ENCODE measurements around the gene SH3BP2.

Gene SH3BP2

DNA sequence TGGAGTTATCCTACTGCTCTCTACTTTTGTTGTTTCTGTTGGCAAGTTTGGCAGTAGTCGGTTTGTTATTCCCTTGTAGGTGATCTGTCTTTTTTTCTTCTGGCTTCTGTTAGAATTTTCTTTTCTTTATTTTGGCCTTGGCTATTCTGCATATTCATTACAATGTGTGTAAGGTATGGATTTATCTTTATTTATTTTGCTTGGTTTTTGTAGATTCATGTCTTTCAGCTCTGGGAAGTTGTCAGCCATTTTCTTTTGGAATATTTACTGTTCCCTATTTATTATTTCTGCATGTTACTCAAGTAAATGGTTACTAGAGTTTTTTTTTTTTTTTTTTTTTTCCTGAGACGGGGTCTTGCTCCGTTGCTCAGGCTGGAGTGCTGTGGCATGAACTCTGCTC, 63.4 kb downstream of the SH3BP2 start:
- no peak for DNase-seq (ENCODE audit: low read depth in 3 of 3)

GRCh38 chr4:2857349-2857927, 64.6 kb downstream of the SH3BP2 start:
- no peak for DNase-seq (ENCODE audit: low read depth in 3 of 3)

DNA sequence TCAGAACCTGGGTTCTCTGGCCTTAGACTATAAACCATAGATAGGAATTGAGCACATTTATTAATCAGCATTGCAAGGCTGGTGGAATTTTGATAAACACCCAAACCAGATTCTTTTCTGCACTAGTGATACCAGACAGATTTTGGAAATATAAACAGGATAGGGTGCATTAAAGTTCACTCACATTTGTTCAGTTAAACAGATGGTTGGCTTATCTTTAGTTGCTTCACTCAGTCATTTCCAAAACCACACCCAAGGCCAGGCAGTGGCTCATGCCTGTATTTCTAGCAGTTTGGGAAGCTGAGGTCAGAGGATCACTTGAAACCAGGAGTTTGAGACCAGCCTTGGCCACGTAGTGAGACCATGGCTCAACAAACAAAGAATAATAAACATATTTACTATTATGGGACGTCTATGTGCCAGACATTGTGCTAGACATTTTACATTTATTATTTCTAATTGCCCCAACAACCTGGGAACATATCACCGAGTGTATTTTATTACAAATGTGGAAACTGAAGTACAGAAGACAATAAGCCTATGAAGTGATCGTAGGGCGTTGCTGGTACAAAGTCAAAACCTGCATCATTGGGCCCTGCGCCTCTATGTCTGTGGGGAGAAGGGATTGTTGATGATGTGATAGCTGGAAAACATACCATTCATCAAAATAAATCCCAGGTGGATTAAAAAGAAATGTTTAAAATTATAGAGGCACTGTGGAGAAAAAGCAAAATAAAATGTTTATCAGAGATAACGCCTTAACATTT, 65.7 kb downstream of the SH3BP2 start:
- no peak for DNase-seq (ENCODE audit: low read depth in 3 of 3)

- no peak for DNase-seq (ENCODE audit: low read depth in 3 of 3)
These were observed 66.6 kb downstream of the SH3BP2 start for GRCh38 chr4:2859514-2859913.

DNA sequence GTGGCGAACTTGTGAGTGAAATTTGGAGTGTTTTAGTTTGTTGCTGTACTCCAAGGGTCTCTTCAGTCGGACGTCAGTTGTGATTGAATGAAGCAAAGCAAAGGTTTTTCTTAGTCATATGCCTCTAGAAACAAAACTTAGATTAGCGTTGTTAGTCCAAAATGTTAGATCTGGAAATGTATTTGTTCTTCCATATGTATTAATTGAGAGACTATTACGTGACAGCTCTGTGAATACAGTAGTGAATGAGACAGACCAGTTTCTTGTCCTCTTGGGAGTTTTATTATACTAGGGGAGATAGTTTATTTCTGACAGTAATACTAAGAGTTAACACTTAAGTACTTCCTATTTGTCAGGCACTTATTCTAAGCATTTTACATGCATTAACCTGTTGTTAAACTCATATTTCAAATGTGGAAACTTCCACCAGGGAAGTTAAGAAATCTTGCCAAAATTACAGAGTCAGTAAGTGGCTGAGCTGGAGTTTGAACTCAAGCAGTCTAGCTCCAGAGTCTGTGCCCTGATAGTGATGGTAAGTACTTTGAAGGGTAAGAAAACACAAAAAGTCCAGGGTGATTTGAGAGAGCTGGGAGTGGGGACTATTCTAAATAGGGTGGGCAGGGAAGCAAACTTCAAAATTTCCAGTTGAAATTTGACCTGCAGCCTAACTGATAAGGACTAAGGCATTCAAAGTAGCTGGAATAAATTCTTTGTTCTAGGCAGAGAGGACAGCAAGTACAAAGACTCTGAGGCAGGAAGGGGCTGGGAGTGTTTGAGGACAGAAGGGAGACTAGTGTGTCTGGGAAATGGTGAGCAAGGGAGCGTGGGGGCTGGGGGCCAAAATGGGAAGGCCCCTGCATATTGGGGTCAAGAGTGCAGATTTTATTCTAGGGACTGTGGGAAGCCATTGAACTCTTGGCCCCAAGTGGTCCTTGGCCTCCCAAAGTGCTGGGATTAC, 67.8 kb downstream of the SH3BP2 start:
- DNase-seq (ENCODE audit: low read depth in 3 of 3) = no peak

DNA sequence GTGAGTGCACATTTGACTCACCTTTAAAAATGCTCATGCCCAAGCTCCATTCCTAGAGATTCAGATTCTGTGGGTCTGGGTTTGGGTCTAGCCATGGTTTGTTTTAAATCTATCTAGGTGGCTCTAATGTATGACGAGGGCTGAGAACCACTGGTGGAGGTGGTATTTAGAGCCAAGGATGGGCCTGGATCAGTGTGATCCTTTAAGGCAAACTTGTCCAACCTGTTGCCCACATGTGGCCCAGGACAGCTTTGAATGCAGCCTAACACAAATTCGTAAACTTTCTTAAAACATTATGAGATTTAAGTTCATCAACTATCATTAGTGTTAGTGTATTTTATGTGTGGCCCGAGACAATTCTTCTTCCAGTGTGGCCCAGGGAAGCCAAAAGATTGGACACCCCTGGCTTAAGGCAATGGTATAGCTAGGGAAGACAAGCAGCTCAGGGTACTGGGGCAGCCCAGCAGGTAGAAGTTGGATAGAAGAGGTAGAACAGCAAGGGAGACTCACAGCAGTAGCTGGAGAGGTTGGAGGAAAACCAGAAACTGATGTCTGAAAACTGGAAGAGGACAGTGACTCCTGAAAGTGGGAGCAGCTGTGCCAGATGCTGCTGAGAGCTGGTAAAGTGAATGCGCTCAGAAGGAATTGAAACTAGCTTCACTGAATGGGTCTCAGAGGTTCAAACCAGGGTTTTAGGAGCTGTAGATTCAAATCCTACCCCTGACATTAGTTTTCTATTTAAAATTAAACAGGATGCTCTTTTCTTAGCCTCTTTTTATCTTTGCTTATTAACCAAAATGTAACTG, 68.9 kb downstream of the SH3BP2 start:
- DNase-seq (ENCODE audit: low read depth in 3 of 3) = no peak

- no peak for DNase-seq (ENCODE audit: low read depth in 3 of 3)
These were observed 69.6 kb downstream of the SH3BP2 start for GRCh38 chr4:2862528-2862927.

DNA sequence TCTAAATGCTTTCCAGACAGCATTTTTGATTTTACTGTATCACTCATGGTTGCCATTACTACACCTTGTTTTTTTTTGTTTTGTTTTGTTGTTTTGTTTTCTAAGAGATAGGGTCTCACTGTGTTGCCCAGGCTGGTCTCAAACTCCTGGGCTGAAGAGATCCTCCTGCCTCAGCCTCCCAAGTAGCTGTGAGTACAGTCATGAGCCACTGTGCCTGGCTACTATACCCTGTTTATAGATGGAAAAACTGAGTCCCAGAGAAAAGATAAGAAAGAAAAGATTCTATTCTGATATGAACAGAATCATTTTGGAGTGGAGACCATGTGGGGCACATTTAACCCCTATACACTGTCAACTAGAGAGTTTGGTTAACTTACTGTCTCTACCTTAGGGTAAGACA, 70.8 kb downstream of the SH3BP2 start:
- DNase-seq (ENCODE audit: low read depth in 3 of 3) = no peak

DNA sequence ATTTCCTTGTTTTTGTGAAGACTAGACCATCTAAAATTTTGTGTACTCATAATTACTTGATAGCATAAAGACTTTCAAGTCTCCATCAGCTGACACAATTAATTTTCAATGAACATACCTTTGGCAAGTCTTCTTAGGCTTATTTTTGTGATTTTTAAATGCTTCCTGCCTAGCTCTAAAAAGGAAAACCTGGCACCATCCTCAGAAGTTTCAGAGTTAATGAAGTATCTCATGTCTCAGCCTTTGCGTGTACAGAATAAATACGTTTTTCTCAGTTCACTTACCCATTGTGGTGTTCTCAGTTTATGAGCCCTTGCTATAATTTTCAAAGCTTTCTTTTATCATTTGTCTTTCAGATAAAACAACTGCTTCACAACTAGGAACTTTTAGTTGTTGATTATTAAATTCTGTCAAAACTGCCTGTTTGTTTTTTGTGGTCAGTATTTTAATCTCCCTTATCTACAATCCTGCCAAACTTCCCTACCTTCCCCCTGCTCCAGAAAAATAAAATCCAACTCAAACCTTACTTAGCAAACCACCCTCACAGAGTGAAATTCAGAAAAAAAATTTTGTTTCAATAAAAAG, 72.4 kb downstream of the SH3BP2 start:
- DNase-seq (ENCODE audit: low read depth in 3 of 3) = no peak

- no peak for DNase-seq (ENCODE audit: low read depth in 3 of 3)
These were observed 73.4 kb downstream of the SH3BP2 start for GRCh38 chr4:2866160-2866861.

GRCh38 chr4:2866891-2867290, 74.0 kb downstream of the SH3BP2 start:
- DNase-seq (ENCODE audit: low read depth in 3 of 3) = no peak

GRCh38 chr4:2867758-2868491, 75.0 kb downstream of the SH3BP2 start:
- DNase-seq (ENCODE audit: low read depth in 3 of 3) = no peak

GRCh38 chr4:2868877-2869487, 76.1 kb downstream of the SH3BP2 start:
- no peak for DNase-seq (ENCODE audit: low read depth in 3 of 3)

- no peak for DNase-seq (ENCODE audit: low read depth in 3 of 3)
These were observed 76.8 kb downstream of the SH3BP2 start for GRCh38 chr4:2869659-2870058.

- no peak for DNase-seq (ENCODE audit: low read depth in 3 of 3)
These were observed 77.2 kb downstream of the SH3BP2 start for GRCh38 chr4:2870082-2870481.

DNA sequence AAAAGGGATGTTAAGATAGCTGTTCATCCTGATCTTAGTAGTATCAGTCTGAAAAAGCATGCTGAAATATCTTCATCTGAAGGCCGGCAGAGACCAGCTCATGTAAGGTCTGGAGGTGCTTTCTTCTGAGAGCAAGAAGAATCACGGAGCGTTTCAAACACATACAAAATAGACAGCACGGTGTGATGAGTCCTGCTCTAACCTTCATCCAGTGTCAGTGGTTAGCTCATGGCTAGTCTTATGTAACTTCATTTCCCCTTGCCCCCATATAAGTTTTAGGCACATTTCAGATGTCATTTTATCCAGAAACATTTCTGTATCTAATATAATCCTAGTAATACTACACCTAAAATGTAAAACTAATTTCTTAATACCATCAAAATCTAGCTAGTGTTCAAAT, 78.6 kb downstream of the SH3BP2 start:
- DNase-seq (ENCODE audit: low read depth in 3 of 3) = no peak

GRCh38 chr4:2871911-2872310, 79.0 kb downstream of the SH3BP2 start:
- no peak for DNase-seq (ENCODE audit: low read depth in 3 of 3)

DNA sequence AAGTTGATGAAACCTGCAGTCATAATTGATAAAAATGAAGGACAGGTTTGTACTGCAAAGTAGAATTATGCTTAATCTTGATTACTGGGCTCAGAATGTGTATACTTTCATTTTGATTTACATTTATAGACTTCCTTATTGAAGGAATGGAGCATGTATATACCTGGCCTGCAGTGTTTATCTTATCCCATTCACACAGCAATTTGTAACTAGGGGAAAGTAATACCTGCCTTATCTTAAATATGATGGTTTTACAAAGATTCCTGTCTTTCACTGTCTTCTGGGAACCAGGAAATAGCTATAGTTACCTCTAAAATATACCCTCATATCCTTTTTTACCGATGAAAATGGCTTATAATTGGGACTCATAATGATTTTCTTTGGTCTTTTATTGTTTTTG, 80.4 kb downstream of the SH3BP2 start:
- DNase-seq (ENCODE audit: low read depth in 3 of 3) = no peak

DNA sequence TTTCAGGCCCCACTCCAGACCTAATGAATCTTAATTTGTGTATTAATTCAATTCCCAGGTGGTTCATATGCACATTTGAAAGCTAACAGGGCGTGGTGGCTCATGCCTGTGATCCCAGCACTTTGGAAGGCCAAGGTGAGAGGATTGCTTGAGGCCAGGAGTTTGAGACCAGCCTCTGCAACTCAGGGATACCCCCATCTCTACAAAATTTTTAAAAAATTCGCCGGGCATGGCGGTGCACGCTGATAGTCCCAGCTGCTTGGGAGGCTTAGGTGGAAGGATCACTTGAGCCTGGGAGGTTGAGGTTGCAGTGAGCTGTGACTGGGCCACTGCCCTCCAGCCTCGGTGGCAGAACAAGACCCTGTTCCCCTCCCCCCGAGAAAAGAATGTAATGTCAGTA, 82.0 kb downstream of the SH3BP2 start:
- no peak for DNase-seq (ENCODE audit: low read depth in 3 of 3)

GRCh38 chr4:2875556-2875955, 82.7 kb downstream of the SH3BP2 start:
- DNase-seq (ENCODE audit: low read depth in 3 of 3) = no peak
